HEK293 (cell line): ENCODE results near the gene SYNGR3.

Experiments used
- ATF2 ChIP-seq: fragments of 450-650 bp; formaldehyde crosslinking; IDR thresholded peaks from 2 replicates; pipeline ENCODE4 v1.5.1; 2016; ENCODE audit warnings: missing biosample characterization, missing genetic modification characterization, low read depth
- BCL11A ChIP-seq: fragments of 450-650 bp; formaldehyde crosslinking; IDR thresholded peaks from 2 replicates; pipeline ENCODE4 v1.5.1; 2016; ENCODE audit warnings: low read depth, missing biosample characterization, missing genetic modification characterization
- HOXA7 ChIP-seq: sonication (generic); formaldehyde crosslinking; IDR thresholded peaks from 2 replicates; pipeline ENCODE4 v1.8.1; 2022; ENCODE audit warnings: missing genetic modification reagents, borderline replicate concordance
- KLF8 ChIP-seq: fragments of 450-650 bp; formaldehyde crosslinking; IDR thresholded peaks from 2 replicates; pipeline ENCODE4 v1.5.1; 2016; ENCODE audit warnings: missing biosample characterization, missing genetic modification characterization
- OVOL3 ChIP-seq: fragments of 450-650 bp; formaldehyde crosslinking; IDR thresholded peaks from 2 replicates; pipeline ENCODE4 v1.5.1; 2016; ENCODE audit warnings: missing biosample characterization, missing genetic modification characterization
- PATZ1 ChIP-seq: fragments of 450-650 bp; formaldehyde crosslinking; IDR thresholded peaks from 2 replicates; pipeline ENCODE4 v1.5.1; 2016; ENCODE audit warnings: missing biosample characterization, missing genetic modification characterization
- SALL2 ChIP-seq: fragments of 450-650 bp; formaldehyde crosslinking; IDR thresholded peaks from 2 replicates; pipeline ENCODE4 v1.5.0; 2017; ENCODE audit warnings: missing biosample characterization, mild to moderate bottlenecking, missing genetic modification characterization, borderline replicate concordance
- SCRT2 ChIP-seq: fragments of 450-650 bp; formaldehyde crosslinking; IDR thresholded peaks from 2 replicates; pipeline ENCODE4 v1.5.1; 2016; ENCODE audit warnings: missing biosample characterization, missing genetic modification characterization
- TRIM28 ChIP-seq: IDR thresholded peaks from 2 replicates; pipeline ENCODE4 v1.6.1; 2011; ENCODE audit warnings: low read length, control low read depth, borderline replicate concordance
- YY1 ChIP-seq: fragments of 450-650 bp; formaldehyde crosslinking; IDR thresholded peaks from 2 replicates; pipeline ENCODE4 v1.5.1; 2018; ENCODE audit warnings: missing biosample characterization, missing genetic modification characterization
- ZBTB17 ChIP-seq: fragments of 450-650 bp; formaldehyde crosslinking; IDR thresholded peaks from 2 replicates; pipeline ENCODE4 v1.5.1; 2016; ENCODE audit warnings: missing biosample characterization, missing genetic modification characterization
- ZEB2 ChIP-seq: fragments of 450-650 bp; formaldehyde crosslinking; IDR thresholded peaks from 2 replicates; pipeline ENCODE4 v1.5.1; 2016; ENCODE audit warnings: missing biosample characterization, missing genetic modification characterization
- ZFP37 ChIP-seq: fragments of 450-650 bp; formaldehyde crosslinking; IDR thresholded peaks from 2 replicates; pipeline ENCODE4 v1.5.1; 2016; ENCODE audit warnings: missing biosample characterization, missing genetic modification characterization
- ZNF138 ChIP-seq: fragments of 450-650 bp; formaldehyde crosslinking; IDR thresholded peaks from 2 replicates; pipeline ENCODE4 v1.5.1; 2016; ENCODE audit warnings: missing biosample characterization, missing genetic modification characterization, borderline replicate concordance
- ZNF24 ChIP-seq: fragments of 450-650 bp; formaldehyde crosslinking; IDR thresholded peaks from 2 replicates; pipeline ENCODE4 v1.5.1; 2016; ENCODE audit warnings: missing biosample characterization, missing genetic modification characterization
- ZNF350 ChIP-seq: fragments of 450-650 bp; formaldehyde crosslinking; IDR thresholded peaks from 2 replicates; pipeline ENCODE4 v1.5.0; 2017; ENCODE audit warnings: missing biosample characterization, mild to moderate bottlenecking, missing genetic modification characterization
- ZNF391 ChIP-seq: fragments of 450-650 bp; formaldehyde crosslinking; IDR thresholded peaks from 2 replicates; pipeline ENCODE4 v1.5.1; 2016; ENCODE audit warnings: low read depth, missing biosample characterization, missing genetic modification characterization, borderline replicate concordance
- ZNF394 ChIP-seq: fragments of 450-650 bp; formaldehyde crosslinking; IDR thresholded peaks from 2 replicates; pipeline ENCODE4 v1.5.1; 2016; ENCODE audit warnings: missing biosample characterization, missing genetic modification characterization, mild to moderate bottlenecking, moderate library complexity, borderline replicate concordance
- ZNF488 ChIP-seq: fragments of 450-650 bp; formaldehyde crosslinking; IDR thresholded peaks from 2 replicates; pipeline ENCODE4 v1.5.1; 2016; ENCODE audit warnings: missing biosample characterization, missing genetic modification characterization
- ZNF629 ChIP-seq: fragments of 450-650 bp; formaldehyde crosslinking; IDR thresholded peaks from 2 replicates; pipeline ENCODE4 v1.5.1; 2017; ENCODE audit warnings: missing biosample characterization, missing genetic modification characterization
- ZNF747 ChIP-seq: fragments of 450-650 bp; formaldehyde crosslinking; IDR thresholded peaks from 2 replicates; pipeline ENCODE4 v1.5.1; 2016; ENCODE audit warnings: missing biosample characterization, missing genetic modification characterization
- ZNF76 ChIP-seq: fragments of 450-650 bp; formaldehyde crosslinking; IDR thresholded peaks from 2 replicates; pipeline ENCODE4; 2016; ENCODE audit warnings: low read depth, missing biosample characterization, missing genetic modification characterization, borderline replicate concordance
- ZNF776 ChIP-seq: fragments of 450-650 bp; formaldehyde crosslinking; IDR thresholded peaks from 2 replicates; pipeline ENCODE4 v1.5.0; 2017; ENCODE audit warnings: missing biosample characterization, missing genetic modification characterization, borderline replicate concordance
- ZSCAN30 ChIP-seq: fragments of 450-650 bp; IDR thresholded peaks from 2 replicates; pipeline ENCODE4 v1.5.1; 2018; ENCODE audit warnings: missing biosample characterization, mild to moderate bottlenecking, missing genetic modification characterization, moderate library complexity

Gene SYNGR3

GRCh38 chr16:1959269-1960039 lies 30.3 kb upstream of the SYNGR3 start, which contains the start of gene NDUFB10 (continued):
- TF ChIP-seq ATF2 (tag by site-specific recombination) (no peak), ZNF776 (tag by site-specific recombination) (no peak), ZEB2 (tag by site-specific recombination) (peak; percentile 55), TRIM28 (peak; percentile 73; the same call in 1 of the 2 replicates), ZNF24 (tag by site-specific recombination) (0 out of 2 replicates have a peak, but pooled peaks have one; percentile 29), OVOL3 (tag by site-specific recombination) (0 out of 2 replicates have a peak, but pooled peaks have one; percentile 35), ZNF488 (tag by site-specific recombination) (no peak), ZNF394 (tag by site-specific recombination) (no peak; the same call in 1 of the 2 replicates), ZBTB17 (tag by site-specific recombination) (peak; percentile 63), ZNF76 (tag by site-specific recombination) (peak; percentile 94), ZNF747 (tag by site-specific recombination) (no peak), SALL2 (no peak), BCL11A (tag by site-specific recombination) (peak; percentile 45; the same call in 1 of the 2 replicates), HOXA7 (CRISPR knock-in tag) (no peak), ZNF391 (tag by site-specific recombination) (0 out of 2 replicates have a peak, but pooled peaks have one; percentile 21), KLF8 (tag by site-specific recombination) (0 out of 2 replicates have a peak, but pooled peaks have one; percentile 23), ZNF138 (tag by site-specific recombination) (no peak), ZNF629 (tag by site-specific recombination) (no peak), ZNF350 (no peak), ZFP37 (0 out of 2 replicates have a peak, but pooled peaks have one; percentile 43), PATZ1 (tag by site-specific recombination) (peak; percentile 76; the same call in 1 of the 2 replicates), SCRT2 (tag by site-specific recombination) (no peak), YY1 (tag by site-specific recombination) (peak; percentile 79), ZSCAN30 (tag by site-specific recombination) (peak; percentile 72; the same call in 1 of the 2 replicates)
